Left hindlimb (tissue), 1 donor: ENCODE data around the gene USP3.

Source experiments
- DNase-seq: peaks from one replicate; pipeline ENCODE4 v3.0.0-alpha.2; 2018

The USP3 gene

DNA sequence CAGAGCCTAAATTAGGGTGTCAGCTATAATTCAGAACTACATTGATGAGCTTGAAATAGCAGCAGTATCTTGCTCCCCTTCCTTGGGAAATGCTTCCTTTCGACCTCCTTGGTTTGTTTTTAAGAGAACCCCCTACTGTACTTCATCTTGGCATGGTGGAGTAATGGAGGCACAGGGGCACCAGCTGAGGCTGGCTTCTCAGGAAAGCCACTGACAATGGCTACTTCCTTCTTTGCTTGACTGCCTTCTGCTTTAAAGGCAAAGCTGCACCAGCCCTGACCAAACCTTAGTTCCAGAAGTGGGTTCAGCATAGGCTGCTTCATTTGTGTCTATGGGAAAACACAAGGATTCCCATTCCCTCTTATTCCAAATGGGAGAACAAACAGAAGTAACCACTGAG, 91.3 kb downstream of the USP3 start:
- no peak for DNase-seq

DNA sequence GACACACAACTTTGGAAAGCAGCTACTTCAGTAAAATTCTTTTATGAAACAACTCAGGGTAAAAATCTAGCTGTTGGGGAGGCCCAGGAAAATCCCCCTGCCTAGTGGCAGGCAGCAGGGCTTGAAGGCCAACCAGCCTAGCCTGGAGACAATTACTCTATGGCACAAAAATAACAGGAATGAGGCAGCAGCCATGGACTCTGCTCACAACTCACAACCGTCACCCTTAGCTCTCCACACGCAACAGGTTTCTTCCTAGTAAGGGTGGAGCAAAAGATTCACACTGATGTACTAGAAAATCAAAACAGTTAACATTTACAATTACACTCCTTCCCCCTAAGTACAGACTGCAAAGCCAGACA, 92.3 kb downstream of the USP3 start:
- no peak for DNase-seq

DNA sequence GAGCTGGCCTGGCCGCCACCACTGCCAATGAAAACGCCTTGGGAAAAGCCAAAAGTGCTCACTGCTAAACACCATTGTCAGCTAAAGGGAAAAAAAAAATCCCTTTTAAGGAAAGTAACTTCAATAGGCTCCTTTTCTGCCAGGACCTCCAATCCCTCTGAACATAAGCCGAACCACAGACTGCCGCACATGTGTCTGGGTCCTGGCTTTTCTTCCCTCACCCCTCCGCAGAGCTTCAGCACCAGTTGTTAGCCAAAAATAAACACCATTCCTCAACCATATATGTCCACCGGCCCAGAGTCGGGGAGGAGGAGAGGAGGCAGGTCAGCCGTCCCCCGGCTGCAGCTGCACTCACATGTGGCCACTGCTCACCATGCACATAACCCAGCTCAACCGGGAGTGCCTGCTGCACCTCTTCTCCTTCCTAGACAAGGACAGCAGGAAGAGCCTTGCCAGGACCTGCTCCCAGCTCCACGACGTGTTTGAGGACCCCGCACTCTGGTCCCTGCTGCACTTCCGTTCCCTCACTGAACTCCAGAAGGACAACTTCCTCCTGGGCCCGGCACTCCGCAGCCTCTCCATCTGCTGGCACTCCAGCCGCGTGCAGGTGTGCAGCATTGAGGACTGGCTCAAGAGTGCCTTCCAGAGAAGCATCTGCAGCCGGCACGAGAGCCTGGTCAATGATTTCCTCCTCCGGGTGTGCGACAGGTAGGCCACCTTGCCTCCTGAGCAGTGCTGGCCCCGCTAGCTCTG, 92.8 kb downstream of the USP3 start, which contains the start of gene FBXL22:
TSS of gene FBXL22 (plus strand) at position 350 of the 753 bp plus-strand sequence. CDS start at position 356, 6 bp downstream.
- peak; percentile 70 for DNase-seq

DNA sequence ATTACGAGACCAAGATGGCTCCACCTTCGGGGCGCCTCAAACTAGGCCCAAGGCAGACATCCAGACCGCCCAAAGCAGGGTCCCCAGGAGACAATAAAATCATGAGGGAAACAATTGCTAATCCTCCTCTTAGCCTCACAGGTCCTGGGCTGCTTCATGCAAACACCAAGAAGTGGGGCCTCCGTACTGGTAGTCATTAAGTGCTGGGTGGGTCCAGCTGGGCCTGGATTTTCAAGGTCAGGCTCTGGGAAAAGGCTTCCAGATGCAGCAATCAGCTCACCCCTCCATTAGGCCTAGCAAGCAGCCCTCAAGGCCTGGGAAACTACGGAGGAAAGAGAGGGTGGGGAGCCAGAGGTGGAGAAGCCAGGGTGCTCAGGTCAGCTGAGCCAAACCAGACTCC, 93.4 kb downstream of the USP3 start:
- DNase-seq = no peak

DNA sequence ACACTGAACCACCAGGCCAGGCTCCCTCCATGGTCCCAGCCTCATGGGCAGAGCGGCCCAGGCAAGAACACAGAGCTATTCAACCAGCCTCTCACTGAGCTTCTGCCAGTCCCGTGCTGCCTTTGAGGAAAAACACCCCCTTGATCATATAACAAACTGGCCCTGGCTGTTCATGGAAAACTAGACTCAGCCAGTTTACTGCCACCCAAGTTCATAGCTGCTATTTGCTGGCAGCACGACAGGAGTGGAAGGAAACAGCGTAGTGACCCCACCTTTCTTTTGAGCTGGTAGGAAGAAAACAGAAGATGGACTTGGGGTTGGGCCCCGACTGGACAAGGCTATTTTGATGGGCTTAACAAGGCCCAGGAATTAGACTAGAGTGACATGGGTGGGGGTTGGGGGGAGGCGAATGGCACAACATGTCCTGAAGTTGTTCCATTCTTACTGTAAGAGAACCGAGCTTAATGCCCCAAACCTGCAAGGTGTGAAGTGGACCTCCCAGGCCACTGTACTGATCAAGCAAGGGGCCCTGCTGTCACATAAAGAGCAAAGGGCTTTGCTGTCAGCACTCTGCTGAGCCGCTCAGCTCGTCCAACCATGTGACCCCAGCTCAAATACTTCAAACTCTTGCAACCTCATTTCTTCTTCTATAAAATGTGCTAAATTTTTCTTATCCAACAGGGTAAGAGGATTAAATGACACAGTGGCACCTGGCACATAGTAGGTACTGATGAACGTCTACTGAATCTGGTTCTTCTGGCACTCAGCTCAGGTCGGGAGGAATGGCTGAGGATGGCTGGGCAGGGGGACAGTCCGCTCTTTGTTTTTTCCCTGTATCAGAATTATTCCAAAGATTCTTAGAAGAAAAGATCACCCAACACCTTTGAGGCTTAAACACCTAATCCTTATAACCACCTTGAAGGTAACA, 94.3 kb downstream of the USP3 start:
- peak; percentile 65 for DNase-seq

DNA sequence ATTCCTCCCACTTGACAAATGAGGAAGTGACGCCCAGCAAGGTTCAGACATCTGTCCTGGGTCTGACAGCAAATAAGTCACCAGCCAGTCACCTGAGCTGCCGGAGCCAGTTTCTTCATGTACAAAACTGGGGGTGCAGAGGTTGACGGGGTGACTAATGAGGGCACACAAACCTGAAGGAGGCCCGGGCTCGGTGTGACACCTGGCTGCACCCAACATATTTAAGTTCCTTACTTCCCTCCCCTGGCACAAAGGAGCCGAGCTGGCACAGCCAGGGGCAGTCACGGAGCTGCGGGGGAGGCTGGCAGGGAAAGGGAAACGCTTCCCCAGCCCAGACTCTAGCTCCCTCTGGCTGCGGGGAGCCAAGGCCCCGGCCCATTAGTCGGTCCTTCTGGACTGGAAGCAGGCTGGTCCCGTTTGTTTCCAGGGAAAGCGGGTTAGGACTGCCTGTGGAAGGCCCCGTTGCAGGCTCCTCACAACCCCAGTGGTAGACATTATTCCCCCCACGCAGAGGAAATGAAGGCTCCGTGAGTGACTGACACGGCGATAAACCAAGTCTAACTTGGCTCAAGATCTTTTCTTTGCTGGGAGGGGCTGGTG, 95.1 kb downstream of the USP3 start:
- peak; percentile 54 for DNase-seq

DNA sequence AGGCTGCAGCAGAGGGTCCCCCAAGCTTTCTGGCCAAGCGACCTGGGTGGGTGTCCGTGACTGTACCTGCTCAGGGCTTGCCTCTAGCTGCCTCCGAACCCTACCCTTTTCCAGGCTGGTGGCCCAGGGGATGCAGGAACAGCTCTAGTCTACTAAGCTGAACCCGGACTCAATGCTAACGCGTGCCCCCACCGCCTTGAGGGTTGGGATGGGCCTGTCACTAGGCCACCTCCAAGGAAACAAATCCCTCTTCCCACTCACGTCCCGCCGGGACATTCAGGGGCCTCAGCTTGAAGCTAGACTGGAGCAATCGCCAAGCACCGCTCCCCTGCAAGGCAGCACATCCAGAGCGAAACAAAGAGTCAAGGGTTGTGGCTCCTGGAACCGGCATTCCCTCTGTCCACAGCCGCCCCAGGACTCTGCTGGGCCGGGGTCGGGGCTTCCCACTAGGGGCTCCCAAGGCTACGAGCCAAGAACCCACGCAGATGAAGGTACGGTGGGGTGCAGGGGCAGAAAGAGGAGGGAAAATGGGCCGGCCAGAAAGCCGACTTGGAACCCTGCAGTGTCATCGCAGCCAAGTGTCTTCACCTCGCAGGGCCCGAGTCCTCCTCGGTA, 95.7 kb downstream of the USP3 start:
- peak; percentile 53 for DNase-seq

DNA sequence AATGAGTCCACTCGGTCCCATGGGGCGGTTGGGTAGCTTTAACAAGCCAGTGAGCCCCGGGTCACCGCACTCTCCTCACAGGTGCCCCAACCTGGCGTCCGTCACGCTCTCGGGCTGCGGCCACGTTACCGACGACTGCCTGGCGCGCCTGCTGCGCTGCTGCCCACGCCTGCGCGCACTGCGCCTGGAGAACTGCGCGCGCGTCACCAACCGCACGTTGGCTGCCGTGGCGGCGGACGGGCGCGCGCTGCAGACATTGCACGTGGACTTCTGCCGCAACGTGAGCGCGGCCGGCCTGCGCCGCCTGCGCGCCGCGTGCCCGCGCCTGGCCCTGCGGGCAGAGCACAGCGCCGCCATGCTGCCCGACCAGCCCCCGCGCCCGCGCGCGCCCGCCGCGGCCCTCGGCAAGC, 96.2 kb downstream of the USP3 start:
- DNase-seq = peak; percentile 92

DNA sequence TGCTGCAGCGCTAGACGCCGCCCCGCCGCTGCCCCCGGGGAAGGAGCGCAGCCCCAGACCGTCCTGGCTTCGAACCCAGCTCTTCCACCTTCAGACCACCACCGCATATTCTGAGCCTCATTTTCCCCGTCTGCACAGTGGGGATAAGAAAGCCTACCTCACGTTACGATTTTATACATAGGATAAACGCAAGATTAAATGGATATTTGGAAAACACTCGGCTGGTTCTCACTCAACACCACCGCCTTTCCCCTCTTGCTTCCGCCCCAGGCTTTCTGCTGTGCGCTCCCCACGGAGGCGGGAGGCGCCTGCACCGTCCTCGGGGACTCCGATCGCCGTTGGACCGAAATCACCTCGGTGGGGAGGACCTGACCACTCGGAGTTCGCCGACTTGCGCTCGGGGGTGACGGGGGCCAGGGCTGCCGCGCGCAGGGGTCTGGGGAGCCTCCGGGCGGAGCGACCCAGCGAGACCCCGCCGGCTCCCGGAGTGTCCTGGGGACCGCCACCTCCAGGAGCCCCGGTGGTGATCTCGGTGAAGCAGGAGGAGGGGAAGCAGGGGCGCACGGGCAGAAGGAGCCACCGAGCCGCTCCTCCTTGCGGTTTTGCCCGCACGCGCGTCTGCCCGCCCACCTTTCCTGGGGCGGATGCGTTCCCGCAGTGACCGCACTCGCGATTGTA, 96.8 kb downstream of the USP3 start:
- peak; percentile 57 for DNase-seq

DNA sequence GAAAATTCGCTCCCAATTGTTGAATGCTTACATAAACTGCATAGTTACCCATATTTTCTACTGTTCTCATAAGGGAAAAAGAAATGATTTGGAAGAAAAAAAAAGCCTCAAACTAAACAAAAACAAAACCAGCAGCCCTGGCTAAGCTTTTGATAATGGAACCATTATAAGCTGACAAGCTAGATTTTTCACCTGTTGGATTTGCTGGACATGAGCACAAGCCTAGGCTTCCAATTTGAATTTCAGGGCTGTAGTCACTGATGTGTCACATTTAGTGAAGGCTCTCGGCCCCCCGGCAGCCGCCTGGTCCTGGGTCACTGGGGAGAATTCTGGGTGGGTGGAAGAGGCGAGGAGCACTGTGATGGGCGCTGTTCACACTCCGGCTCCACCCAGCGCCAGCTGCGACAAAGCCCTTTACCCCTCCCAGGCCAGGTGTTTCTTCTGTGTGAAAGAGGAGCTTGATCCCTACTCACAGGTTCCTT, 97.4 kb downstream of the USP3 start:
- no peak for DNase-seq

DNA sequence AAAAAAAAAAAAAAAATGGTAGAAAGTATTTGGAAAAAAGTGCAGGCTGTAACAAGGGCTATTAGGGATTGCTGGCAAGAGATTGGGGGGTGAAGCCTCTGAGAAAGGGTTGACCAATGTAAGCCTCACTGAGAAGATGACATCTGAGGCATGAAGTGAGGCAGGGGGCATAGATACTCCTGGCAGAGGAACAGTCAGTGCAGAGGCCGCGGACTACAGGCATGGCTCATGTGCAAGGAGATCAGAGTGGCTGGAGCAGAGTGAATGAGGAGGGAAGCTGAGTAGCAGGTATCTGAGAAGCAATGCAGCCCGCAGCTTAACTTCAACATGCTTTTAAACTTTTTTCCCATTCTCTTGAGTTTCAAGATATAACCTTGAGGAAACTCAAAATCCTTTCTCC, 98.2 kb downstream of the USP3 start:
- DNase-seq = no peak

DNA sequence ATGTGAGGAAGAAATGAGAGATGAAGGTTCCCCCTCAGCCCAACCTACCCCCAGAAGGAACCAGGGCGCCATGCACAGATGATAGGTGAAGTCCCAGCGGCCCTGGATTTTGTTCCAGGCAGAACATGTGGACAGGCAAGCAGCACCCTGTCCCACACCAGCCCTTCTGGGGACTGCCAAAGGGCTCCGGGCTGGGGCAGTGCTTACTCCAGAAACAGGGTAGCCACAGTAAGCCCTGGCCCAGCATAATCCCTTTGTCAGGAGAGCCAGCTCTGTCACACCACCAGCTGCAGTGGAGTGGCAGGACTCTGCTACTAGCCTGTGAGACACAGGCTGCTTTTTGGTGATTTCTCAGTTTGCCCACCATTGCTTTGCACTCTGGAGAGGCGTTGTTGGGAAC, 99.1 kb downstream of the USP3 start:
- no peak for DNase-seq

DNA sequence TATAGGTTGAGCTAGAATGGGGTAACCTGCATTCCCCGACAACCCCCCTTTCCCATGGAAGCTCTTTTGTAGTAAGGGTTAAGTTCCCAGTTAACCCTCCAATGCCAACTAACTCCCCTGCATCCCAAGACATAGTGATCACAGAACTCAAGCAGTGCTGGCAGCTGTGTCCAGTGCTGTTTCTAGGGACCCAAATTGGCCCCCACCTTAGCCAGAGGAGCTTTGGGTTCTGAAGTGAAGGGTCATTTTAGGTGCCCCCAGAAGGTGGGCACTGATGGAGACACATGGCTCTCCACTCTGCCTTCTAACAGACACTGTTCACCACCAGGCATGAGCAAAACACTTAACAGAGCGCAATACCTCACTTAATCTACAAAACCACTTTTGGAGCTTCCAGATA, 99.9 kb downstream of the USP3 start:
- DNase-seq = no peak

DNA sequence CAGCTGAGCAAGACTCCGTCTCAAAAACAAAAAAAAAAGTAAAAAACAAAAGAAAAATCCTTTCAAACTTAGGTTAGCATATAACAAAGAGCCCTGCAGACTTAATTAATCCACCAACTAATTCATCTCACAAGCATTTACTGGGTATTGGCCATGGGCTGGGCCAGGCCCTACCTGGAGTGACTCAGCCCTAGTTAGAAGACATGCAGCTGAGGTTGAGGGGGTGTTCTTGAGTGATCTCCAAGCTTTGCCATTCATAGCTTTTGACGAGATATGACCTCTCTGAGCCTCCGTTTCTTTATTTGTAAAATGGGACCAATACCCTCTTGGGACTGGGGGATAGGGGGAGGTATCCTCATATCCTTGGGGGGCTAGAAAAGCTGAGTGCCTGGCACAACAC, 100.6 kb downstream of the USP3 start:
- DNase-seq = no peak

DNA sequence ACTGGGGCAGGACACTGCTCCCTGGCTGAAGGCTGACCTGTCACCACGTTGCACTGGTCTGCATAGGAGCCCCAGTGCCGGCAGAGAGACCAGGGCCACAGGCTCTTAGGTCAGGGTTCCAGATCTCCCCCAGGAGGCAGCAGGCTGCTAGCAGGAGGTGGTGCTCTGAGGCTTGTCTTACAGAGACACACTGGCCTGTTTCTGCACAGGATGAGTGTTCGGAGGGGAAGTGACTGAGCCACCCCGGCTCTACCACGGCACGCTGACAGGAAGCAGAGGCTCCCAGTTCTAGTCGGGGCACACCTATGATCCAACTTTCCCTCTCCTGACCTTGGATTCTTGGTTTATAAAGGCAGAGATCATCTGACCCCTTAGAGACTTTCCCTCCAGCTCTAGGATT, 101.4 kb downstream of the USP3 start:
- no peak for DNase-seq

DNA sequence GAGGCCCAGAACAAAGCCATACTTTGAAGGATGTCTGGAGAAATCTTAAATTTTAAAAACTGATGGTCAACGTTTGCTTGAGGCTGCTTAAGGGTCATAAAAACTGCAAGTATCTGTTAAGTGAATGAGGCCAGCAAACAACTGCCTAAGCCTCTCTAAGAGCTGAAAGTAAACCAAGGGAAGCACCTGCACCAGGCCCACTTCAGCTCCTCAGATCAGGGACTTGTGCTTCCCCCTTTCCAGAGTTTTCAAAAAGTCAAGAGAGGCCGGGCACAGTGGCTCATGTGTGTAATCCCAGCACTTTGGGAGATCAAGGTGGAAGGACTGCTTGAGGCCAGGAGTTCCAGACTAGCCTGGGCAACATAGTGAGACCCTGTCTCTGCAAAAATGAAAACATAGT, 101.9 kb downstream of the USP3 start:
- DNase-seq = no peak

DNA sequence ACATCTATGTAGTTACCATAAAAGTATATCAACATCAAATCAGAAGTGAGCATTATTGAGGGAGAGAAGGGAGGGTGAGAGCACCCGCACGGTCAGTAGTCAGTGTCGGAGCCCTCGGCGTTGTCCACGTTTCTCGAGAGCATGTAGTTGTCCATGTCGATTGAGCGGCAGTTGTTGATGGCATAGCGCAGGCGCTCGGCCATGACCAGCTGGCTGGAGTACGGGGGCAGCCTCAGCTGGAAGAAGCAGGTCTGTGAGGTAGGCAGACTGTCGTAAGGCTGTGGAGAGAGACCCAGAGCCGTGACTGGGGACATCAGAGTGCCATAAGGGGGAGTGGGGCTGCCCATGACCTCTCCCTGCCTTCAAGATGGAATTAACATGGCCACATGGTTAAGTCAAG, 104.6 kb downstream of the USP3 start:
- no peak for DNase-seq

DNA sequence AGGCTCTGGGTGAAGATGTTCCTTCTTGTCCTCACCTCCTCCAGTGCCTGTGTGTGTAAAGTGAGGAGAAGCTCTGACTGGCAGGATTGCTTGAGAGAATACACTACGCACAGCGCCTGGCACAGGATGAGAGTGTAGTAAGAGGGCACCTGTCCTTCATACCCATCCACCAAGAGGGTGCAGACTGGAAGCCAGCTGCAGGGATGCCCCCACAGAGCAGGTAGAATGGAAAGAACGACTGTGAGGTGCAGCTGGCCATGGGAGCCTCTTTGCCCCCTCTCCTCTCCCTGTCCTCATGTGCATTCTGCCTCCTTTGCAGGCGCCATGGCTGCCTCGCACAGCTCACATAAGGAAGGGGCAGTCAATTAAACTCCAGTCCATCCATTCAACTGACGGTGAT, 105.1 kb downstream of the USP3 start:
- no peak for DNase-seq

DNA sequence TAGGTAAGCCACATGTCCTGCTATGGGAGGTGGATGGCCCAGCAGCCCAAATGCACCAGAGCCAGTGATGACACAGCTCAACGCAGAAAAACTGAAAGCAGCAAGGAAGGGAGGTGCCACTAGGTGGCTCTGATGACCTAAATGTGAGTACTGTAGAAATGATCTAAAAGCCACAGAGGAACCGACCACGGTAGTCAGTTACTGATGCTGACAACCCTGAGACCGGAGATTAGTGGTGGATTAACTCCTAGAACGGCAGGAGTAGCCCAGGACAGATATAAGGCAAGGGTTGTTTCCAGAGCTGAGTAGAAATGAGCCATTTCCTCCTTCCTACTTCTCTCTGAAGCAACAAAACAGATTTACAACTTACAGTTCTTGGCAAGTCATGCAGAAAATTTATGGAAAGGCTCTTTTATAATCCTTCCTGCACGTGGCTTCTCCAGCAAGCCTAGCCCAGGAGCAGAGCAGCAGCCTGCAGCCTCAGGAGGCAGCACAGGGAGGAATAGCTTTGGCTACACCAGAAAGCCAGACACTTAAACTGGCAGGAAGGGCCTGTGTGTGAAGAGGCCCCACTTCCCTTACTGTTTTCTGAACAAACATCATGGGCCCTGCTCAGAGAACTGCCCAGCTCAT, 105.9 kb downstream of the USP3 start:
- peak; percentile 82 for DNase-seq

DNA sequence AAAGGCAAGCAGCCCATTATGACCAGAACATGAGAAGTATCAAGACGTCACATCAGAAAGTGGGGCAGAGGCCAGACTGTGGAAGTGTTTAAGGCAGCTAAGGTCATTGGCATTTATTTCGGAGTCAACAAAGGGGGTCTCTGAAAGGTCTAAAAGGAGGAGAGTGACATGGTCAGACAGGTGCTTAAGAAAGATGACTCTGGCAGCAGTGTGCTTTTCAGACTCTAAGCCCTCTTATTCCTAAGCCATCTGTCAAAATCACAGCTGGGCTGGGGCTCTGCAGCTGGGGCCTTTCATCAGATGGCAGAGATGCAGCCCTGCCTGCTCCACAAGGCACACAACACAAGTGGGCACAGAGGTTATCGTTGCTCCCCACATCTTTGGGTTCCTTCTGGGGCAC, 106.8 kb downstream of the USP3 start:
- no peak for DNase-seq

DNA sequence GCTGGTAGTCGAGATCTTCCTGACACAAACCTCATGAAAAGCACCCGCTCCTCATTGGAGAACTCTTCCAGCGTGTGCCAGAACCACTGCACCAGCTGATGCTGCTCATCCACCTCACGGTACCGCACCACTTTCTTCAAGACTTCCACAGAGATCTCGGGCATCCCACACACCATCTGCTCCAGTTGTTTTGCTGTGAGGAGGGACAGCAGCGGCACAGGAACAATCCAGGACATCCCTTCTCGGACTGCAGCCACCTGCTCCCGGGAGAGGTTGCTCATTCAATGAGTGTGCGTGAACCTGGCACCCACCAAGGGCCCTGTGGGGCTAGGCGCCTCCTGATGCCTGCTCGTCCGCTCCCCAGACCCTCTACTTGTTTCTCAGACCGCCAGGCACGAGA, 107.9 kb downstream of the USP3 start:
- no peak for DNase-seq

DNA sequence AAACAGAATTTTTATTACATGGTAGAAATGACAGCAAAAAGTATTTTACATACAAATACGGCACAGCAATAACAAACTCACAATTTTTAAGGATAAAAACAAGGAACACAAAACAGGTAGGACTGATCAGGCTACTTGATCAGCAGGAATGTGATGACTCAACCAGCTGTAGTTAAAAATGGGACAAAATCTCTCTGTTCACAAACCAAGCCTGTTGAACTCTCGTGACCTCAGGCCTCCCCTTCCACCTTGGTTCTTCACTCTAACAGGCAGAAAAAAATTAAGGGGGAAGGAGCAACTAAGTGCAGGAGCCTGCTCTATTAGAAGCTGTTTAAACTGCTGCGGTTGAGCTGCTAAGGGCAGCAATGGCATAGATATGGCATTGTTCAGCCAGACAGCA, 111.5 kb downstream of the USP3 start:
- DNase-seq = no peak
